ENCODE results near the gene ARHGAP23.

The ARHGAP23 gene

DNA sequence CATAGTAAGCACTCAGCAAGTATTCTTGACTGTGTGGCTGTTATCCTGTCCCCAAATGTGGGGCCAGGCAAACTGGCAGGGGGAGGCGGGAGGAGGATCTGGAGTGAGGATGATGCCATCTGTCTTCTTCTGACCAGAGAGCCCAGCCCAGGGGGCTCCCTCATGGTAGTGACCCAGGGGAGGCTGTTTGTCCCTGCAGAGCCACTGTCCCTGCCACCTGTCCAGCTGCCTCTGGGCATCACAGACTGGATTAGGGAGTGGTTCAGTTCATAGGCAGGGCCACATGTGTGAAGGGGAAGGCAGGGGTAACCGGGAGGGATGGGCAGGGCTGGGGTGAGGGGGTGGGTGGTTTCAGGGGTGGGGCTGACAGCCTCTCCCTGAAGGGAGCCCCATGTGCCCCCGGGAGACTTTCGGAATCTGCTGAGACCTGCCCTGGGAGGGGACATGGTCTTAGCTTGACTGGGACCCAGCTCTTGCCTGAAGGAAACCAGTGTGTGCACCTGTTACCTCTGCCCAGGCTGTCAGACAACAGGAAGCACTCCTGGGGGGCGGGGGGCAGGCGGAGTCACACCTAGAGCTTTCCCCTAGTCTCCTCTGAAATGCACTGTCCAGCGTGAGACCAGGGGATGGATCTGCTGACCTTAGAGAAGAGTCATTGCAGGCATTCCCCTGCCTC lies 15.2 kb downstream of the ARHGAP23 start:
- DNase-seq: peak; percentile 50 to 83

DNA sequence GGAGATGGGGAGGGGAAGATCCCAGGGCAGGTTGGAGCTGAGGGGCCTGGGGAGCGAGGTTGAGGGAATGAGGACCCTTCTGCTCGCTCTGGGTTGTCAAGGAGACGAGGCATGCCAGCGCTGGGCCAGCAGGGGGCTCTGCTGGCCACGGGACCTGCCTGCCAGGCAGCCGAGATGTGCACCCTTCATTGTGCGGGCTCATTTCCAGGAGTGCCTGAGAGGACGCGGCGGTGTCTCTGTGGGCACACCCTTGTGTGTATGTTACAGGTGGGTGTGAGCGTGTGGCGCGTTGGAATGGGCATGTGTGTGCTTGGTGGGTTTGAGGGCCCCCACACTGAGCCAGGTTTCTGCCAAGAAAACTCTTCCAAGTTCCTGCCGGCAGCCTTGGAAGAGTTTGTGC lies 15.9 kb downstream of the ARHGAP23 start:
- DNase-seq: peak; percentile 48 to 77

DNA sequence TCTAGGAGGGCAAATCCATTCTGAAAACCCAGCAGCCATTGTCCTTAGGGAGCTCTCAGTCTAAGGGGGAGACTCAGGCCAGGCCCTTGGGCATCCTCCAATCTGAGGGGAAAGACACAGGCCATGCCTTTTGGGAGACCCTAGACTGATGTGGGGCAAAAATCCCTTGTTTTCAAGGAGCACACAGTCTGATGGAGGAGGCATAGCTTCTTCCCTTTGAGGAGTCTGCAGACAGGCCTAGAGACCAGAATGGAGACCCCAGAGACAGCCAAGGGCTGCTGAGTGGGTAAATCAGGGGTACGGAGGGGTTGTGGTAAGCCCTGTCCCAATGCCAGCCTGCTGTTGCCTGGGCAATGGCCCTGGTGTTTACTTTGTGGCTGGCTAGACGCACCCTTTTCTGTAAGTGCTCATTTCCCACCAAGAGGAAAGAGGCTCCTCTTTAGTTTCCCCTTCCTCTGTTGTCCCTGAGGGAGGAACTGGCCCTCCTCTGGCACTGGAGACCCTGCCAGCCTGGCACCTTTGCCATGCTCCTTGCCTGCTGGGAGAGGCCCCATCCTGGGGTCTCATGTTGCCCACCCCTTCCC lies 19.3 kb downstream of the ARHGAP23 start:
- DNase-seq: no peak

DNA sequence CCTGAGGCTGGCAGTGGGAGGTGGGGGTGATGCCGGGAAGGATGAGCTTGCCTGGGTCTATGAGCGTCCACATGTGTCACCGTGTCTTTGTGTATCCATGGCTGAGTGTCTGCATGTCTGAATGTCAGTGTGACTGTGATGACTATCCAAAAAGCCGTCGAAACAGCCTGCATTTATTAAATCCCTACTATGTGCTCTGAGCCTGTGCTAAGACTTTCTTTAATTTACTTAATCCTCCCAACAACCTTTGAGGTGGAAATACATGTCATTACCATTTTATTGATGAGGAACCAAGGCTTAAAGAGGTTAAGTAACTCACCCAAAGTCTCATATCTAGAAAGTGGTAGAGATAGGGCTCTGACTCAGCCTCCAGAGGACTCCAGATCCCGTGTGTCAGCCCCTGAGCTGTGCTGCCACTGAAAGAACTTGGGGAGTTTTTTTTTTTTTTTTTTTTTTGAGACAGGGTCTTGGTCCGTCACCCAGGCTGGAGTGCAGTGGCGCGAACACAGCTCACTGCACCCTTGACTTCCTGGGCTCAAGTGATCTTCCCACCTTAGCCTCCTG lies 20.0 kb downstream of the ARHGAP23 start:
- no peak for DNase-seq

DNA sequence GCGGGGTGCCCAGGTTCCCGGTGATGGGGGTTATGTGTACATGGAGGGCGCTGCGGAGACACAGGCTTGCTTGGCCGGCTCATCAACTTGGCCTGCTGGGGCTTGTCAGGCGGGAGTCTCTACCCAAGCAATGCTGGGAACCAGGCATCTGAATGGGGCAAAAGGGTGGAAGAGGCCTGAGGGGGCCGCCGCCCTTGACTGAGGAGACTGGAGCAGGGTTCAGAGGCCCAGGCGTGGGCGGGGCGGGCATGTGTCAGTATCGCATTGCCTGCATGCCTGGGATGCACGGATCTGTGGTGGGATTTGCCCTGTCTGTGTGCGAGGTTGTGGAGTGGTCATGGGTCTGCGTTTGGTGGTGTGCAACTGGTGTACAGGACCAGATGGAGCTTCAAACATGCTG lies 21.1 kb downstream of the ARHGAP23 start:
- no peak for DNase-seq

DNA sequence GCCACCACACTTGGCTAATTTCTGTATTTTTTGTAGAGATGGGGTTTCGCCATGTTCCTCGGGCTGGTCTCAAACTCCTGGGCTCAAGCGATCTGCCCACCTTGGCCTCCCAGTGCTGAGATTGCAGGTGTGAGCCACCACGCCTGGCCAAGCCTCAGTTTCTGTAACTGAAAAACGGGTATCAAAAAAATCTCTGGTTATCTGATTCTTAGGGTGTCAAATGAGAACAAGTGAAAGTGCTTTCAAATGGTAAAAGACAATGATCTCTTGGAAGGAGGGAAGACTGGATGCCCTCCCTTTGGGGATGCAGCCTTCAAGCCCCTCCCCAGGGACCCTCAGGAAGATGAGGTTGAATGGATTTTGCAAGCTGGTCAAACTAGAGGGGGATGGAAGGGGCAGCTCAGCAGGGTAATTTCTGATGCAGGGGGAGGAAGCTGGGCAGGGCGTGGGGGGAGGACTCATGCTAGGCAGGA lies 22.3 kb downstream of the ARHGAP23 start:
- no peak for DNase-seq

DNA sequence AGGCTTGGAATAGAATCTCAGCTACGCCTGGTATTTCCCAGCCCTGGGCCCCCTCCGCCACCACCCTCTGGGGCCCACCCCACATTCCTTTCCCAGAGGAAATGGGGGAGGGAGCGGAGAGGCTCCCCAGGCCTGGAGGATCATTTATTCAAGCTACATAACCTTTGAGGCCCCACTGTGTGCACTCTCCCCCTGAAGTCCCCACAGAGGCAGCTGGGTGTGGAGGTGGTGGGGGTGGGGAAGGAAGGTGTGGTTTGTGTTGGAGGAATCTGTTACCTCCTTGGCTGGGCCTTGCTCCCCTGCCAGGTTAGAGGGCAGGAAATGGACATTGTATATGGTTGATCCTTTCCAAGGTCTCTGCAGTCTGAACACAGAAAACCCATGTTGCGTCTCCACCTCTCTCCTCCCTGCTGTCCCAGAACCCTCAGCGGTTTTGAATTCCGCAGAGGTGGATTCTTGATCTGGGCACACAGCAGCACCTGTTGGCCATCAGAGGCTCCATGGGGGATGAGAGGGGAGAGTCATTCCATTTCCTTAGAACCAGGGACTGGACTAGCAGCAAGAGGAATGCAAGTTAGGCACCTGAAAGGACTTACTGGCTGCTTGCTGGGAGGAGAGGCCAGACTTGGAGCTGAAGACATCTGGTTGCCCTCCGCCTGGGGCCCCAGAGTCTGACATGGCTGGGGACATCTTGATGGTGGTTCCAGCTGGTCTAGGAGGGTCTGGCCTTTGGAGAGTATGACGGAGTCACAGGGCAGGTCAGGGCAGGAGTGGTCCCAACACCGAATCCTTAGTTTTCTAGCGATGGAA lies 23.0 kb downstream of the ARHGAP23 start:
- DNase-seq: no peak

DNA sequence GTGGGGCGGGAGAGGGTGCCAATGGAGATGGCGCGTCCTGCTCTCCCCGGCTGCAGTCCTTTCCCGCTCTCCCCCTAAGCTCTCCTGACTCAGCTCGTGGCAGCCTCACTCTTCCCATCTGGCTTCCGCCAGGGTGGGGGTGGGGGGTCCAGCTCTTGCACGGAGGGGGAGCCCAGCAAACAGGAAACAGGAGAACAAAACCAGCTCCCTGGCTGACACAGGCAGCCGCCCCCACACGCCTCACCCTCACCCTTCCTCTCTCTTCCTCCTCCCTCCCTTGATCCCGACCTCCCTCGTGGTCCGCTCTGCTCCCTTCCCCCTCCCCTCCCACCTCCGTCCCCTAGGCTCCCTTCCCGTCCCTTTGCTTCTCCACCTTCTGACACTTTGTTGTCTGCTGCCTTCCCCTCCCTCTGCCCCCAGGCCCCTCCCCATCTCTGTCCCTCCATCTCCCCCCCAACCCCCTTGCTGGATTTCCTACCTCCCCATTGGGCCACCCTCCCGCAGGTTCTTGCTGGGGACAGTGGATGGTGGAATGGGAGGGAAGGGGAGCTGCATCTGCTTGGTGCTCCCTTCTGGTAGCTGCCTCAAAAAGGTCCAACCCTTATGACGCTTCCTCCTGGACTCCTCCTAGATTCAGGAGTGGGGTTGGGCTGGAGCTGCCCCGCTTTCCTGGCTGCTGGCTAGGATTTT lies 23.7 kb downstream of the ARHGAP23 start:
- peak; percentile 53 to 57 for DNase-seq

DNA sequence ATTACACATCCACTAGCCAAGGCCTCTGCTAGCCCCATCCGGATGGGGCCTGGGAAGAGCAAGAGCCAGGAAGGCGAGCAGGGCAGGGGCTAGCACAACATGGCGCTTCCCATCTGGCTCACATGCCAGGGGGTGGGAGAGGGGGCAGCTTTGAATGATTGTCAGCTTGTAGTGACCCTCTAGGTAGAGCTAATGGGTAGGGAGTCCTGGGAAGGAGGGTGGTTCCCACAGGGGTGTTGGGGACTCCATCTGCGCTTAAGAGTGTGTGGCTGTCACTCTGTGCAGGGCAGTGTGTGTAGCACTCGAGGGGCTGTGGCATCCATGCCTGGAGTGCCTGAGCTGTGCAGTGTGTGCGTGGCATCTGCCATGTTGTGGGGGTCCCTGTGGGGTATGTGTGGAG lies 24.5 kb downstream of the ARHGAP23 start:
- peak in 1 of 2 experiments; percentile 9 for DNase-seq

DNA sequence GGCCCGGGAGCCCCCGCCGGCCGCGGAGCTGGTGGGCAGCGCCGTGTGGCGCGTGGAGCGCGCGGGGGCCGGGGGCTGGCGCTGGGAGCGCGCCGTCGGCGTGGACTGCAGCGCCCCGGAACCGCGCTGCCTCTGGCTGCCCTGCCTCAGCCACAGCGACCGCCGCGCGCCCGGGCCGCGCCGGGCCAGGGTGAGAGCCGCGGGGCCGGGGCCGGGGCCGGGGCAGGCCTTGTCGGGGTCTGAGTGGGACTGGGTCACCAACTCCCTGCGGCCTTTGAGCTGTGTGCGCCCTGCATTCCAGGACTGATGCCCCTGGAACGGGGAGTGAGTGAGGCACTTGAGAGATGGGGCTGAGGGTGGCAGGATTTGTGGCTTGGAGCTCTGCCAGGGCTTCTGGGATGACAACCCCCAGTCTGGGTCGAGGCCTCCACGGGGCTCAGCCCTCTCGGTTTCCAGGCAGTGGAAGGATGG lies 25.7 kb downstream of the ARHGAP23 start:
- DNase-seq: peak in 1 of 2 experiments; percentile 53

DNA sequence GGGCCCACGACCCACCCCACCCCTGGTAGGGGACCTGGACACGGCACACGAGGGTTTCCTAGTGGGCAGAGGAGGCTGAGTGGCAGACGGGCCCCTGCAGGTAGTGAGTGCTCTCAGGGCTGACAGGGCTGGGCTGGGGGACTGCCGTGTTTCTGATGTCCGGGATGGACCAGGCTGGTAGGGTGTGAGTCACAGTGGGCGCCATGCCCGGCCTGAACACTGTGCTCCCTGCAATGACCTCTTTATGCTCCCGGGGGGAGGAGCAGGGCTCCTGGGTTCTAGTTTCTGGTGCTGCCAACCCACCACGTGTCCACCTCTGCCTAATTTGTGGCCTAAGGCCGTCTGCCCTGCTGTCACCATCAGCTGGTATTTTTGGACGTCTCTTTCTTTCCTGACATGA lies 26.3 kb downstream of the ARHGAP23 start:
- DNase-seq: peak in 1 of 2 experiments; percentile 16

DNA sequence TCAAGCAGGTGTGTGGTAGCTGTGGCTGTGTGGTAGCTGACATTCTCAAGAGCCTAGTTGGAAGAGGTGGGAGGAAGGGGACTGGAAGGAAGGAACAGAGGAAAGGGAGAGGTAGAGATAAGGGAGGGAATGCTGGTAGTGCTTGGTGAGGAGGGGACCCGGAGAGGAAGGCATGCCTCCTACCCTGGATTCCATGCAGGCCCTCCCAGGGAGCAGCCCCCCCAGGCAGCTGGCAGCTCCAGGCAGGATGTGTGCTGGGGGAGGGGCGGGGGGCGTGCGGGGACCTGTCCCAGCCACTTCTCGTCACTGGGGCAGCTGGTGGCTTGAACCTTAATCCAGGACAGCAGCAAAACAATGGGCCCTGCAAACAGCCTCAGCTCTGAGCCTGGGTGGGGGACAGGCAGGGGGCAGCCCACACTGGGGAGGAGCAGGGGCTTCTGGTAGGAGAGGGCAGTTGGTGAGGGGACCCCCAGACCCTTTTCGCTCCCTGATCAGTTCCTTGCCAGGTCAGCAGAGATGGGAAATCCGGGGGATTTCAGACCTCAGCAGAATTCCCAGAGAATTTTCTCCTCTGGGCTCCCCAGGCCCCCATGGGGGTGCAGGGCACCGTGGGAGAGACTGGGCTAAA lies 27.1 kb downstream of the ARHGAP23 start:
- peak; percentile 51 to 82 for DNase-seq

DNA sequence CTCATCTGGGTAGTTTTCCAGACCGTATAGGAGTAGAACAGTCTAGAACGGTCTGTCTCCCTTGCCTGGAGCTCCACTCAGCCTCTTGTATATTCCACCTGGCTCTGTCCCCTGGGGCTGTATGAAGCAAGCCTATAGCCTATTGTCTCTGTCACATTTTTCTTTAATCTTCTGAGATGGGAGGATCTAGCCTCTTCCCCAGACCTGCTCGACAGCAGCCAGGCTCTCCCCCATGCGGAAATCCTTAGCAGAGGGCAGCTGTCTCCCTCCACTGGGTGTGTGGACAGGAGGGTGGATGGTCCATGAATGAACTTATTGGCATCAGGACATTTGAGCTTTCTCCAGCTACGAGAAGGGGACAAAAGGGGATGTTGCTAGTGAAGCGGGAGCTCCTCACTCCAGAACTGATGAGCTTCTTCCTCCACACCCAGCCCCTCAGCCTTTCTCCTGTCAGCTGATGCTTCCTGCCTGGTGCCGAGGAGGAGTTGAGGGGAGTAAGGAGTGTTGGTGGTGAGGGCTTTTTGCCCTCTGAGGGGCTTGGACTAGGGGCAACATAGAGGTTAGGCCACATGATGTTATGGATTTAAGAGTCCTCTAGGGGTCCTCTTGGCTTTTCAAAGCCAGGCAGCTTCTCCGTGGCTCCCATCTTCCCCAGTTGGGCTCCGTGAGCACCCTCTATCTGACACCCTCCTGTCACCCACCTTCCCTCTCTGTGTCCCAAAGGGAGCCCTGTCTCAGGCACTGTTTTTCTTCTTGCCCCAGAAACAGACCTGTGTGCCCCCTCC lies 28.0 kb downstream of the ARHGAP23 start:
- DNase-seq: peak; percentile 25 to 78

DNA sequence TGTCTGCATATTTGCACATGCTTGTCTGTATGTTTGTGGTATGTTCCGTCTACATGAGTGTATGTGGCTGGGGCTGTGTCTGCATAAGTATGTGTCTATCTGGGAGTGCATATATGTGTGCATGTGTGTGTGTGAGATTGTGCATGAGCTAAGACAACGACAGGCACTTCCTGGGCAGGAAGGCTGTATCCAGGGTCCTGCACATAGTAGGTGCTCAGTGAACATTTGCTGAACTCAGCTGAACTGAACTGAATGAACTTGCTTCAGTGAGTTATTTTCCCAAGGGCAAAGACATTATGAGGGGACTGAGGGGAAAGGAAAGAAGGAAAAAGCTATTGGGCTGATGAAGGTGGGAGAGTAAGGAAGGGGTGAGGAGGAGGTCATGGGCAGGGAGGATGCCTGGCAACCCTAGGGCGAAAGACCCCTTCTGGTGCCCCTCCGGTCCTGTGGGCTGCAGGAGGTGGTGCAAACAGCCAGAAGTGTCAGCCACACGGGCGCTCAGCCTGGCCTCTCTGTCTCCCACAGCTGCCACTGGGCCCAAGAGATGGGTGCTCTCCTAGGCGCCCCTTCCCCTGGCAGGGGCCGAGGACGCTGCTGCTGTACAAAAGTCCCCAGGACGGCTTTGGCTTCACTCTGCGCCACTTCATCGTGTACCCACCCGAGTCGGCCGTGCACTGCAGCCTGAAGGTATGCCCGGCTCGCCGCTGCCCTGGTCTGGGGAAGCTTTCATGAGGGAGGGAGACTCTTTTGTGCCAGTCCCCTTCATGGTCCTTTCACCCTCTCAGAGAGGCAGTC lies 29.5 kb downstream of the ARHGAP23 start:
- no peak for DNase-seq

DNA sequence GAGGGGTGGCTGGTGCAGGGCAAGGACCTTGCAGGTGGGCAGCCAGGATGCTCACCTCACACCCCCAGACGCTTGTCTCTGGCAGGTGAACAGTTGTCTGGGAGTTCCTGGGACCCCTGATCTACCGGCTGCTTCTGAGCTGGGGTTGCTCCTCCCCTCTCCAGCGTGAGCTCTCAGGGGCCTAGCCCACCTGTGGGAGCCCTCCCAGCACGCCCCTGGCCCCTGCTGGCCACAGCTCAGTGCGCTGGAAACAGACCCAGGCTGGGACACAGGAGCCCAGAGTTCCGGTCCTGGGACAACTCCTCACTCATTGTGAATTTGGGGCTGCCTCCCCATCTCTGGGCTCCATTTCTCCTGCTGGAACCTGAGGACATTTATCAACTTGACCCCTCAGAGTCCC lies 30.3 kb downstream of the ARHGAP23 start:
- no peak for DNase-seq

DNA sequence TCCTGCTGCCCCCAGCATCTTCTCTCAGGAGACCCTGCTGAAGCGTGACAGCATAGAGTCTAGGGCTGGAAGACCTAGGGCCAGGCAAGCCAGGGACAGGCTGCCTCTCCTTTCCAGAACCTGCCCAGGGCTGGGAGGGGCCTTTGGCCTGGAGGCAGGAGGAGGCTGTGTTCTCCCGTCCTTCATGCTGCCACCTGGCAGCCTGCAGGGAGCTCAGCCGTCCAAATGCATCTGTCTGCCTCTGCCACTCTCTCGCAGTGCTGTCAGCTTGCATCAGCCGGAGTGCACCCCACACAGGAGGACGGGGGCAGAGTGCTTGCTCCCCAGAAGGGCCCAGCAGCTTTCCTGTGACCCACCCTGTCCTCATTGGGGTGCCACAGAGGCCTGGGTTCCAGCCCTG lies 31.3 kb downstream of the ARHGAP23 start:
- peak in 1 of 2 experiments; percentile 62 for DNase-seq

DNA sequence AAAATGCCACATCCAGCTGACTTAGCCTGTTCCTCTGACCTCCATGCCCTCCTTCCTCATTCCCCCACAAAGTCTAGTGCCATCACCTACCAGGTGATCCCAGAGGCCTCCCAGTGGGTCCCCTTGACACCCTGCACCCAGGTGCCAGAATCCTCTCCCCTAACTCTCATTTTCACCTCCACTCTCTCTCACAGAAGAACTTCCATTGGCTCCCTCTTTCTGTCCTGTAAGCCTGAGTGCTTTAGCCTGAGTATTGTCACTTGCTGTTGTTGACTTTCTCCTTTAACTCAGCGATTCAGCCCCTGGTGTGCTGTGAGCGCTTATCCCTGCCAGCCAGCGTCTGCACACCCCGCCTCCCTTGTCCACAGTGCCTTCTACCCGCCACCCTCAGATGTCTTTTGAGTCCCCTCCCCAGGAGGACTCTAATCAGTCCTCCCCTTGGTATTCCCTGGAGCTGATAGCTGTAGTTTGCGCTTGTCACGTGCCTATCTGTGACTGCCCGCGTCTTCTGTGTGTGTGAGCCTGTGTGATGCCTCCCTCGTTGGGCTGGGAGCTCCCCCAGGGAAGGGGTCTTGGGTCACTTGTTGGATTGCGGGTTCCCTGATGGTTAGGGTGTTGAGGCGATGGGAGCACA lies 31.9 kb downstream of the ARHGAP23 start:
- no peak for DNase-seq

DNA sequence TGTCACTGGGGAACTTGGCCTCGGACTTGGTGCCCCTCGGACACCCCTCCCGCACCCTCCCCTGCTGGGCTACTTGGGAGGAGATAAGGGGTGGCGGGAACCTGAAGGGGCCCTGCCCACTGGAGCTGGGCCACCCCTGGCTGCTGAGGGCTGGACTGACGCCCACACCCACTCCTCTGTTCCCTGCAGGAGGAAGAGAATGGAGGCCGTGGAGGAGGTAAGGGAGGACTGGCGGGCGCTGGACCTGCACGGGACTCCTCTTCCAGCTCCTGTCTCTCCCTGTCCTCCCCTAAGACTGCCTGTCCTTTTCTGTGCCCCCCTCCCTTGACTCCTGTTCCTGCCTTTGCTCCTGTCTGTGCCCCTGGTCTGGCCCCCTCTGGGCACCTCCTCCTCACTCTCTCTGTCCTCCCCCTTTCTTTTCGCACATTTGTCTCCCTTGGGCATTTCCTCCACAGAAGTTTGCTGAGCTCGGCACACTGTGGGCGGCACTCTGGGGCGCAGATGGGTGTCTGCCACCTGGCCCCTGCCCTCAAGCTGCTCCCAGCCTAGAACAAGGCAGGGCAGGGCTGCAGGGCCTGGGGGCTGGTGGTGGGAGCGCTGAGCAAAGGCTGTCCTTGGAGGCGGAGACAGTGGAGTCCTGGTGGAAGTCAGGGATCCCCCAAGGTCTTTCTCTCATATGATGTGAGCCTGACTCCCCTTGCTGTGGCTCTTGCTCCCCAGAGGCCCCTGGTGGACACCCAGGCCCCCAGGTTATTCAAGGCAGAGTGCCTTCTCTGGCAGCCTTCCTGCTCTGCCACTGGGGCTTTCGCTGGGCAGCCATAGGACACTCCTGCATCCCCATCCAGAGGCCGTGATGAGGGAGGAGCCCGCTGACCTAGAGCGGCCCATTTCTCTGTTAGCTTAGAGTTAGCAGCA lies 32.7 kb downstream of the ARHGAP23 start:
- no peak for DNase-seq

DNA sequence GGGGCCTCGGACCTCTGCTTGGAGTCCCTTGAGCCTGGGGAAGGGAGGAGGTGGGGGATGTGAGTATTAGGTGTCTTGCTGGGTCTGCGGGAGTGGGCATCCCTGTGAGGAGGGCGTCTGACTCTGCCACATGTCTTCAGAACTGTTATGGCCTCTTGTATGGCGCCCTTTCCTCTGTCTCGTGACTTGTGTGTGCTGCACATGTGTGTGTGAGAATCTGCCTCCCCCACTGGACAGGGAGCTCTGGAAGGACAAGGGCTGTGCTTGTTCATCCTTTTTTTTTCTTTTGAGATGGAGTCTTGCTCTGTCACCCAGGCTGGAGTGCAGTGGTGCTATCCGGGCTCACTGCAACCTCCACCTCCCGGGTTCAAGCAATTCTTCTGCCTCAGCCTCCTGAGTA lies 33.4 kb downstream of the ARHGAP23 start:
- no peak for DNase-seq
